HepG2 (cell line): ENCODE data around the gene HSPB9. TPM values are rescaled to one million over a fixed set of nuclear protein-coding genes. Genes with fewer than 3 reads are reported as not detected.
A peak's percentile ranks its signal among the peaks of the same experiment; 100 is the strongest.

ENCODE experiments used
- ATAC-seq: fragments of 200-7000 bp; cut with Tn5 transposase; 3 replicates; pipeline ENCODE4 v1.9.1; 2020; ENCODE audit warnings: mild to moderate bottlenecking, moderate library complexity
- BruUV-seq: library from RNA; stranded (reverse); fragments of 400-500 nt; replicated peaks from 2 replicates; lab custom pipeline; 2021; lab: Mats Ljungman, UMichigan
- CTCF ChIA-PET: fragments of 300-600 bp; formaldehyde crosslinking; extraction: SDS; loops from one replicate; lab custom pipeline; 2021; ENCODE audit warnings: low total read pairs, inconsistent platforms, low intra/inter-chr PET ratio; lab: Yijun Ruan, JAX
- POLR2A ChIA-PET: fragments of 350-600 bp; sonication (Branson Sonifier 250); formaldehyde crosslinking; loops from one replicate; lab custom pipeline; 2020; ENCODE audit warnings: antibody characterized with exemption, inconsistent platforms; lab: Yijun Ruan, JAX
- DNase-seq: peaks from one replicate; pipeline ENCODE4 v3.0.0-alpha.2; 2015; ENCODE audit warnings: low spot score
- FAIRE-seq: peaks from 3 replicates; lab custom pipeline; 2011; peaks lifted over from hg19 to GRCh38; lab: Jason Lieb, UNC
- H2AFZ ChIP-seq: one replicate; pipeline ENCODE4 v1.6.1; 2011; ENCODE audit warnings: low read length, inconsistent platforms
- H3K27ac ChIP-seq: fragments of 300-600 bp; 3 replicates; pipeline ENCODE4 v1.8.0; 2011; ENCODE audit warnings: mixed run types, mild to moderate bottlenecking, mixed read lengths, low read length, inconsistent platforms; ENCODE audit not compliant: insufficient read depth; ENCODE audit errors: extremely low read length
- H3K27me3 ChIP-seq, 2 experiments: fragments of 200-600 bp in 1 of 2; 2 replicates in 1 of 2; 3 replicates in 1 of 2; pipeline versions ENCODE4 v1.6.0 to v1.8.0; 2011; ENCODE audit warnings: low read length in 2 of 2, mild to moderate bottlenecking in 2 of 2, moderate library complexity in 2 of 2, inconsistent platforms in 1 of 2; ENCODE audit not compliant: insufficient read depth in 2 of 2, control insufficient read depth in 1 of 2
- H3K36me3 ChIP-seq, 2 experiments: fragments of 200-600 bp in 1 of 2; replicated peaks in 1 of 2; 2 replicates in 1 of 2; 3 replicates in 1 of 2; pipeline versions ENCODE4 v1.5.1 to v1.8.0; 2011; ENCODE audit warnings: low read length in 2 of 2, inconsistent platforms in 1 of 2; ENCODE audit not compliant: insufficient read depth in 2 of 2, control insufficient read depth in 1 of 2
- H3K4me1 ChIP-seq: 2 replicates; pipeline ENCODE4 v1.5.1; 2012; ENCODE audit warnings: low read length, inconsistent platforms; ENCODE audit not compliant: insufficient read depth
- H3K4me2 ChIP-seq: 2 replicates; pipeline ENCODE4 v1.6.0; 2011; ENCODE audit warnings: low read depth, low read length, inconsistent platforms
- H3K4me3 ChIP-seq, 3 experiments: fragments of 200-600 bp in 1 of 3; sonication (generic), shearing (Covaris generic) in 1 of 3; replicated peaks in 1 of 3; 2 replicates each; pipeline ENCODE4 v1.5.1; 2011 to 2016; ENCODE audit warnings: low read length in 3 of 3, inconsistent platforms in 2 of 3, low read depth in 2 of 3, mild to moderate bottlenecking in 2 of 3, control low read depth in 1 of 3, mixed read lengths in 1 of 3; ENCODE audit not compliant: insufficient read depth in 1 of 3
- H3K79me2 ChIP-seq: one replicate; pipeline ENCODE4 v1.6.1; 2011; ENCODE audit warnings: low read length, inconsistent platforms; ENCODE audit not compliant: insufficient read depth
- H3K9ac ChIP-seq: 2 replicates; pipeline ENCODE4 v1.6.0; 2011; ENCODE audit warnings: mild to moderate bottlenecking, low read depth, low read length, inconsistent platforms; ENCODE audit not compliant: insufficient read depth
- H3K9me3 ChIP-seq: 2 replicates; pipeline ENCODE4 v1.5.1; 2012; ENCODE audit warnings: mild to moderate bottlenecking, low read length
- H4K20me1 ChIP-seq: 2 replicates; pipeline ENCODE4 v1.6.0; 2011; ENCODE audit warnings: inconsistent platforms, mild to moderate bottlenecking, low read length, moderate library complexity; ENCODE audit not compliant: insufficient read depth
- ATF7 ChIP-seq, 2 experiments: fragments of 450-650 bp in 1 of 2; sonication (generic) in 1 of 2; formaldehyde crosslinking in 1 of 2; IDR thresholded peaks; 2 replicates each; pipeline versions ENCODE4 v1.4.0 to v1.6.1; 2016 to 2020; ENCODE audit warnings: antibody characterized with exemption in 1 of 2, mild to moderate bottlenecking in 1 of 2, missing genetic modification reagents in 1 of 2
- HDAC2 ChIP-seq: sonication (generic); formaldehyde crosslinking; IDR thresholded peaks from 2 replicates; pipeline ENCODE4 v1.4.0; 2020; ENCODE audit warnings: missing genetic modification reagents
- ZNF672 ChIP-seq: sonication (generic); formaldehyde crosslinking; IDR thresholded peaks from 2 replicates; pipeline ENCODE4 v1.8.1; 2022; ENCODE audit warnings: missing genetic modification reagents
- WGBS: methylation state at CpG from one replicate; pipeline ENCODE4 v1.1.6; 2017; ENCODE audit warnings: low lambda C conversion rate; 5-methylcytosine and 5-hydroxymethylcytosine counted together
- in situ Hi-C: cut with HindIII; loops from 2 replicates; pipeline ENCODE4 v1.10.0; 2017; ENCODE audit warnings: low pct_unique_long_range_greater_than_20kb; ENCODE audit not compliant: extremely low pct_ligation_motif_present
- intact Hi-C: fragments of 100-400 bp; cut with micrococcal nuclease; formaldehyde crosslinking; loops from one replicate; pipeline ENCODE4 v1.10.0; 2022; ENCODE audit not compliant: unreplicated experiment
- polyA plus RNA-seq, 8 experiments: library from polyadenylated mRNA; depleted of rRNA in 3 of 8; stranded (reverse) in 7 of 8; unstranded in 1 of 8; fragments of >200 nt; fragmentation: Illumina TruSeq in 4 of 8; extraction: Trizol in 4 of 8; gene quantifications; 2 replicates each; pipeline versions ENCODE4 v1.2.1 to v1.2.3, GENCODE V29; 2011 to 2016; ENCODE audit warnings: low read depth in 4 of 8, missing spikeins in 1 of 8, mixed read lengths in 1 of 8; ENCODE audit not compliant: insufficient read depth in 1 of 8
- total RNA-seq, 5 experiments: library from RNA; depleted of rRNA; stranded (reverse); fragments of >200 nt; fragmentation: Illumina TruSeq; extraction: Trizol; gene quantifications; 2 replicates each; pipeline ENCODE4 v1.2.3, GENCODE V29; 2016; ENCODE audit warnings: low read depth in 1 of 5
- TF ChIP-seq, protein P1 (sequence below): sonication (generic); formaldehyde crosslinking; IDR thresholded peaks from 2 replicates; pipeline ENCODE4 v1.9.0; 2022; ENCODE audit warnings: low read depth, missing genetic modification reagents
- TF ChIP-seq, protein P2 (sequence below): sonication (generic); formaldehyde crosslinking; IDR thresholded peaks from 2 replicates; pipeline ENCODE4 v1.5.0; 2020; ENCODE audit warnings: mild to moderate bottlenecking, missing genetic modification reagents

HSPB9 gene
- total and polyA plus RNA-seq, 2 of the 13 experiments (the other 11 are each of a cell fraction or from before 2014, with no cell fraction given), result 0.05 to 0.24 TPM

DNA sequence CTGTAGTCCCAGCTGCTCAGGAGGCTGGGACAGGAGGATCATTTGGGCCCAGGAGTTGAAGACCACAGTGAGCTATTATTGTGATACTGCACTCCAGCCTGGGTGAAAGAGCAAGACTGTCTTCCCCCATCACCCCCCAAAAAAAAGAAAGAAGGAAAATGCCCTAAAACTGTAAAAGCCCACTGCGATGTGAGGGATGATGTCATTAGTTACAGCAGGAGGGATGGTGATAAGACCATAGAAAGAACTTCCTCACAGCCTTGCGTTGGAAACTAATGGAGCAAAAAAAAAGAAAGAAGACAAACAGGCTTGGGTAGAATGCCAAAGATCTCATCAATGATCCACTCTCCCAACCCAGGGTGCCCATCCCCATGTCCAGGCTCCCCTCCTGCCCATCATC, 43.1 kb upstream of the HSPB9 start:
- CTCF ChIA-PET, result no interaction called here
- no TSS peak for BruUV-seq
- Histone ChIP-seq H3K36me3 (no peaks in the 10 kb centered on the region), H3K4me3 (no peak overlapping the region), H3K27me3 (peaks cover 0 to 4% of the 10 kb centered on the region in 2 experiments; a peak in 1 of 5 replicates), H2AFZ (no peak overlapping the region), H3K9ac (no peak overlapping the region), H3K27ac (no peak overlapping the region), H3K9me3 (no peaks in the 10 kb centered on the region), H3K4me1 (peaks cover 67% of the 10 kb centered on the region), H4K20me1 (no peaks in the 10 kb centered on the region), H3K4me2 (no peak overlapping the region), H3K79me2 (no peaks in the 10 kb centered on the region)
- TF ChIP-seq, protein P1, sequence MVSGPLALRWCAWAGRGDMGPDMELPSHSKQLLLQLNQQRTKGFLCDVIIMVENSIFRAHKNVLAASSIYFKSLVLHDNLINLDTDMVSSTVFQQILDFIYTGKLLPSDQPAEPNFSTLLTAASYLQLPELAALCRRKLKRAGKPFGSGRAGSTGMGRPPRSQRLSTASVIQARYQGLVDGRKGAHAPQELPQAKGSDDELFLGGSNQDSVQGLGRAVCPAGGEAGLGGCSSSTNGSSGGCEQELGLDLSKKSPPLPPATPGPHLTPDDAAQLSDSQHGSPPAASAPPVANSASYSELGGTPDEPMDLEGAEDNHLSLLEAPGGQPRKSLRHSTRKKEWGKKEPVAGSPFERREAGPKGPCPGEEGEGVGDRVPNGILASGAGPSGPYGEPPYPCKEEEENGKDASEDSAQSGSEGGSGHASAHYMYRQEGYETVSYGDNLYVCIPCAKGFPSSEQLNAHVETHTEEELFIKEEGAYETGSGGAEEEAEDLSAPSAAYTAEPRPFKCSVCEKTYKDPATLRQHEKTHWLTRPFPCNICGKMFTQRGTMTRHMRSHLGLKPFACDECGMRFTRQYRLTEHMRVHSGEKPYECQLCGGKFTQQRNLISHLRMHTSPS (CRISPR knock-in tag), result no peak
- TF ChIP-seq, protein P2, sequence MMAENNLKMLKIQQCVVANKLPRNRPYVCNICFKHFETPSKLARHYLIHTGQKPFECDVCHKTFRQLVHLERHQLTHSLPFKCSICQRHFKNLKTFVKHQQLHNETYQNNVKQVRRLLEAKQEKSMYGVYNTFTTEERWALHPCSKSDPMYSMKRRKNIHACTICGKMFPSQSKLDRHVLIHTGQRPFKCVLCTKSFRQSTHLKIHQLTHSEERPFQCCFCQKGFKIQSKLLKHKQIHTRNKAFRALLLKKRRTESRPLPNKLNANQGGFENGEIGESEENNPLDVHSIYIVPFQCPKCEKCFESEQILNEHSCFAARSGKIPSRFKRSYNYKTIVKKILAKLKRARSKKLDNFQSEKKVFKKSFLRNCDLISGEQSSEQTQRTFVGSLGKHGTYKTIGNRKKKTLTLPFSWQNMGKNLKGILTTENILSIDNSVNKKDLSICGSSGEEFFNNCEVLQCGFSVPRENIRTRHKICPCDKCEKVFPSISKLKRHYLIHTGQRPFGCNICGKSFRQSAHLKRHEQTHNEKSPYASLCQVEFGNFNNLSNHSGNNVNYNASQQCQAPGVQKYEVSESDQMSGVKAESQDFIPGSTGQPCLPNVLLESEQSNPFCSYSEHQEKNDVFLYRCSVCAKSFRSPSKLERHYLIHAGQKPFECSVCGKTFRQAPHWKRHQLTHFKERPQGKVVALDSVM (CRISPR knock-in tag), result 0 out of 2 replicates have a peak, but pooled peaks have one; percentile 22
- TF ChIP-seq ATF7 (IDR thresholded peaks at IDR 0.05) (peak; percentile 96), ATF7 (CRISPR knock-in tag; IDR thresholded peaks at IDR 0.05) (no peak), ZNF672 (CRISPR knock-in tag) (no peak), HDAC2 (CRISPR knock-in tag) (no peak)
- 60% methylated on average over 2 of the region's 2 CpGs for WGBS
- FAIRE-seq (no peak), DNase-seq (no peak), ATAC-seq (no peak)
- intact Hi-C loops, result no loop called here
- POLR2A ChIA-PET, result interaction anchor here (2.0 kb wide), 1 partner anchor 24 kb away, joined by 4 read pairs; no protein-coding TSS in a partner anchor
- in situ Hi-C loops, result no loop called here
